Fibroblast of villous mesenchyme (primary cell): Measurements from ENCODE around the gene GPR161. TPM values are rescaled to one million over a fixed set of nuclear protein-coding genes. Genes with fewer than 3 reads are reported as not detected.
A peak's percentile ranks its signal among the peaks of the same experiment; 100 is the strongest.

Source experiments
- DNase-seq: peaks from one replicate; pipeline ENCODE4 v3.0.0-alpha.2; 2010; ENCODE audit warnings: low read depth
- H3K4me3 ChIP-seq: 2 replicates; pipeline ENCODE4 v1.5.1; 2011; ENCODE audit warnings: low read depth, mild to moderate bottlenecking, low read length
- CTCF ChIP-seq: IDR thresholded peaks from 2 replicates; pipeline ENCODE4 v1.5.1; 2012; ENCODE audit warnings: low read depth, mild to moderate bottlenecking, low read length; ENCODE audit not compliant: insufficient read depth
- total RNA-seq: library from RNA; depleted of rRNA; stranded (reverse); fragments of >200 nt; gene quantifications from 2 replicates; pipeline ENCODE4 v1.2.3, GENCODE V29; 2012

Gene GPR161
- total RNA-seq, 1 donor: 13.0 TPM

GRCh38 chr1:168129933-168130332 lies 6.8 kb downstream of the GPR161 start:
- H3K4me3 ChIP-seq: no peak overlapping the region
- no peak for TF ChIP-seq CTCF
- DNase-seq: no peak

GRCh38 chr1:168127503-168127902 lies 9.2 kb downstream of the GPR161 start:
- no peak for TF ChIP-seq CTCF
- H3K4me3 ChIP-seq: no peak overlapping the region
- no peak for DNase-seq

- no peak overlapping the region for H3K4me3 ChIP-seq
- no peak for DNase-seq
- TF ChIP-seq CTCF: no peak
These were observed 11.7 kb downstream of the GPR161 start for GRCh38 chr1:168125051-168125450.

- no peak for TF ChIP-seq CTCF
- DNase-seq: peak; percentile 94
- H3K4me3 ChIP-seq: no peak overlapping the region
These were observed 15.2 kb downstream of the GPR161 start for GRCh38 chr1:168121401-168122011.

- TF ChIP-seq CTCF: no peak
- H3K4me3 ChIP-seq: no peak overlapping the region
- DNase-seq: no peak
These were observed 17.0 kb downstream of the GPR161 start for GRCh38 chr1:168119750-168120149.

GRCh38 chr1:168116327-168116799 lies 20.4 kb downstream of the GPR161 start:
- no peak for DNase-seq
- no peak for TF ChIP-seq CTCF

GRCh38 chr1:168114845-168115244 lies 21.9 kb downstream of the GPR161 start:
- no peak overlapping the region for H3K4me3 ChIP-seq
- DNase-seq: peak; percentile 28

More at GRCh38 chr1:168116327-168116799, 20.4 kb downstream of the GPR161 start:
- no peak overlapping the region for H3K4me3 ChIP-seq

More at GRCh38 chr1:168114845-168115244, 21.9 kb downstream of the GPR161 start:
- no peak for TF ChIP-seq CTCF
